Cardiac fibroblast (primary cell): ENCODE results near the gene COL16A1.
A peak's percentile ranks its signal among the peaks of the same experiment; 100 is the strongest.

Source experiments
- DNase-seq, 2 donors: peaks; one replicate each; pipeline versions ENCODE4 v3.0.0 to v3.0.0-alpha.2; 2010; ENCODE audit warnings: low read depth in 2 of 2
- H3K4me3 ChIP-seq, 2 donors: replicated peaks in 1 of 2; 1 replicate in 1 of 2; 2 replicates in 1 of 2; pipeline ENCODE4 v1.5.1; 2011; ENCODE audit warnings: low read depth in 2 of 2, low read length in 2 of 2, mild to moderate bottlenecking in 2 of 2, moderate library complexity in 1 of 2
- CTCF ChIP-seq: IDR thresholded peaks from one replicate; pipeline ENCODE4 v1.5.1; 2011; ENCODE audit warnings: low read depth, mild to moderate bottlenecking, low read length, inconsistent platforms

COL16A1 gene

DNA sequence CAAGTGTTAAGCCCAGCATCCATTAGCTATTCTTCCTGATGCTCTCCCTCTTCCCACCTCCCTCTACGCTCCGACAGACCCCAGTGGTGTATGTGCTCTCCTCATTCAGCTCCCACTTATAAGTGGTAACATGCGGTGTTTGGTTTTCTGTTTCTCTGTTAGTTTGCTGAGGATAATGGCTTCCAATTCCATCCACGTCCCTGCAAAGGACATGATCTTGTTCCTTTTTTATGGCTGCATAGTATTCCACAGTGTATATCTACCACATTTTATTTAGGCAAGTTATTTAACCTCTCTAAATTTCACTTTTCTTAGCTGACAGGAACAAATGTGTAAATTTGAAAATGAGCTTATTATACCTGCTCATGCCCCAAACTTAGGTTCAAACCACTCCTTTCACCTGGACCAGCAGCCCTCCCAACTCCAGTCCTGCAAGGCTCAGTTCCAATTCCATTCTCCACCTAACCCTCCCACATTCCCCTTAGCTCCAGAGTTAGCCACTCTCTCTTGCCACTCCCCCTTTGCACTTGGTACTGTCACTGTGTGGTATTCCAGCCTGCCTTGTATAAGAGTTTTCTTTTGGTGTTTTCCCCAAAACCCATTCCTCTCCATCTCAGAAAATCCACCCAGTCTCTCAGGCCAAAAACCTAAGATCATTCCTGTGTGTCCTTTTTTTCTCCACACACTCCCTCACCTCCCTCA, 57.4 kb downstream of the COL16A1 start:
- no peak overlapping the region for H3K4me3 ChIP-seq
- no peak for TF ChIP-seq CTCF

DNA sequence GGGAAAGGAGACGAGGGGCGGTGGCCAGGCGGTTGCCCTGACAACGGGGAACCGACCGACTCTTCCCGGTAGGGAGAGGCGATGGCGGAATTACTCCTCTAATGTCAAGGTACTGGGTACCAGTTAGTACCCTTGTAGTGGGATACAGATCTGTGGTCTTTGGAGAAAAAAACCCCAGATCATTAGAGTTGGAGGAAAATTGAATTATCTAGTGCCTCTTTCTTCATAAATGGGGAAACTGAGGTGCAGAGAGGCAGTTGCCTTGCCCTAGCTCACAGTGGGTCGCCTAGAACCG, 58.6 kb downstream of the COL16A1 start:
- TF ChIP-seq CTCF: no peak
- no peak for DNase-seq
- H3K4me3 ChIP-seq: peak overlapping the region; percentile 93 to 95

More for the DNA sequence above, 57.4 kb downstream of the COL16A1 start:
- DNase-seq: no peak

DNA sequence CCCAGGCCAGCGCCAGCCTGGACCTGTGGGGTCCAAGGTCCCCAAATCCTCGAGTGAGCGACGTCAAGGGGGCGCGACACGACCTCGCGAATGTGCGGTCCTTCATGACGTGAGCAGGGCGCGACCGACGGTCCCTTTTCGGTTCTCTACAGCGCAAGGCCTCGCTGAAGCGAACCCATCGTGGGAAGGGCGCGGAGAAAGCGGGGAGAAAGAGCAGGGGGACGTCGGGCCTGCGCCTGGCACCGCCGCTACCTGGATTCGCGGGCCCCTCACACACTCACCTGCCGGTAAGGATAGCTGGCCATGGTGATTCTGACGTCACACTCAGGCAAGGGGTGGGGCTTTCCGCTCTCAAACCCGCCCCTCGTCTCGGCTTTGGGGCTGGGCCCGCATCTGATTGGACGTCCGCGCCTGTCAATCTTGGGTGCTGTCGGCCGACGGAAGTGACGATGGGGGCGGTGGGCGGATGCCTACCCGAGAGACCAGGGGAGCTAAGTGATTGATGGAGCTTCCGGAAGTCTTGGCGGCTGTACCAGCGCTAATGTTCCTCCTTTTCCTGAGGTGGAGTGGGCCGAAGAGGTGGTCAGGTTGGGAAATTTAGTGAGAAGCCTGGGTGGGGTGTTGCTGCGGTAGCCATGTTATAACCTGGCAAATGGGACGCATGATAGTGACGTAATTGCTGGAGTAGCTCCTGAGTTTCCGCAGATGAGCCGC, 59.1 kb downstream of the COL16A1 start, which contains the start of gene PEF1:
PEF1 (minus strand) TSS at position 317 of the 714 bp plus-strand sequence; CDS start at position 305, 12 bp downstream.
- peak within 1 kb of the TSS; percentile 93 to 95 for H3K4me3 ChIP-seq
- TF ChIP-seq CTCF: no peak
- peak; percentile 99 for DNase-seq

GRCh38 chr1:31643976-31644559, 59.7 kb downstream of the COL16A1 start:
- no peak for DNase-seq
- peak overlapping the region; percentile 93 to 95 for H3K4me3 ChIP-seq
- no peak for TF ChIP-seq CTCF

- no peak for DNase-seq
- no peak for TF ChIP-seq CTCF
- no peak overlapping the region for H3K4me3 ChIP-seq
These were observed 60.9 kb downstream of the COL16A1 start for GRCh38 chr1:31642897-31643296.

DNA sequence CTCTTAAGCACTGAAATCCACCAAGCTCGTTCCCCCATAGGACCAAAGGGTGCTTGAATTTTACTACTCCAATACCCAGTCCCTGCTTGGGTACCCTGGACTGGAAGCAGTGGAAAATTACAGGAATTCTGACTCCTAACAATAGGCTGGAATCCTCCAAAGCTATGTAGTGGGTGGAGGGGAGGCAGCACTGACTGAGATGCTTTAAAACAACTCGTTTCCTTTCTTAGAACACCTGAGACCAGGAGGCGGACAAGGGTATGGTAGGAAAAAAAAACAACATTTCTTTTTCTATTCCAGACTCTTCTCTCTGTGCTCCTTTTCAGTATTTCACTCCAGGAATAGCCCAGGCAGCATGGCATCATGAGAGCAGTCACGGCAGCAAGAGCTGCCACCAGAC, 61.5 kb downstream of the COL16A1 start:
- no peak for TF ChIP-seq CTCF
- no peak overlapping the region for H3K4me3 ChIP-seq

More for the DNA sequence above, 61.5 kb downstream of the COL16A1 start:
- no peak for DNase-seq
